NCI-H1694 treated with DMSO at 0.1 percent for 48 hours (cell line): ENCODE data around the gene BICD2.

Experiments used
- DNase-seq: peaks from one replicate; lab custom pipeline; 2025; lab: John Stamatoyannopoulos, UW

Gene BICD2

DNA sequence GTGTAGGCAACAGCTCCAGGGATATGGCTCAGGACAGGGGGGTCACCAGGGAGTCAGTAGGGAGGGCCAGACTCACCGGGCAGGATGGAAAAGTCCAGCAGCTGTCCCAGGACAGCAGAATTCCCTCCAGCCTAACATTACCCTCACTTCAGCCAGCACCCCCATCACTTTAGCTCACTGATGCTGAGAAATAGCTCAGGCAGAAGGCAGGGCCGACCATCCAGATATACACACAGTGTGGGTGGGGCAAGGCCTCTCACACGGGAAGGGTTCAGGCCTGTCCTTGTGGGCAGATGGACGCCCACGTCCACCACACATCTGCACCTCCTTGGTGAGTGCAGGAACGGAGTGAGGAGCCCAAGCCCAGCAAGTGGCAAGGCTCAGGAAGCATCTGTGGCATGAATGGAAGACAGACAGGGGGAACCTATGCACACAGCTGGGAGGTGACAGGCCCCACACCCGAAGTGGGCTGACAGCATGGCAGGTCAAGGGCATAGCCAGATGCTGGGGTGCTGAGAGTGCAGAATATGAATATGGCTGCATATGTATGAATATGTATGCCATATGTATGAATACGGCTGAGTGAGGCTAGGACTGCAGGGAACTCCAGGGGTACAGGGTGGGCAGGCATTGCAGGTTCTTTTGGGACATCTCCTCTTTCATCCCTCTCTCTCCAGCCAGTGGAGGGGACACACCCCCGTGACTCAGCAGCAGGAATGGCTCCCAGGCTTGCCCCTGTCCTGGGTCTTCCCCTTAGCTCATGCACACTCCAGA lies 17.0 kb downstream of the BICD2 start:
- no peak for DNase-seq

DNA sequence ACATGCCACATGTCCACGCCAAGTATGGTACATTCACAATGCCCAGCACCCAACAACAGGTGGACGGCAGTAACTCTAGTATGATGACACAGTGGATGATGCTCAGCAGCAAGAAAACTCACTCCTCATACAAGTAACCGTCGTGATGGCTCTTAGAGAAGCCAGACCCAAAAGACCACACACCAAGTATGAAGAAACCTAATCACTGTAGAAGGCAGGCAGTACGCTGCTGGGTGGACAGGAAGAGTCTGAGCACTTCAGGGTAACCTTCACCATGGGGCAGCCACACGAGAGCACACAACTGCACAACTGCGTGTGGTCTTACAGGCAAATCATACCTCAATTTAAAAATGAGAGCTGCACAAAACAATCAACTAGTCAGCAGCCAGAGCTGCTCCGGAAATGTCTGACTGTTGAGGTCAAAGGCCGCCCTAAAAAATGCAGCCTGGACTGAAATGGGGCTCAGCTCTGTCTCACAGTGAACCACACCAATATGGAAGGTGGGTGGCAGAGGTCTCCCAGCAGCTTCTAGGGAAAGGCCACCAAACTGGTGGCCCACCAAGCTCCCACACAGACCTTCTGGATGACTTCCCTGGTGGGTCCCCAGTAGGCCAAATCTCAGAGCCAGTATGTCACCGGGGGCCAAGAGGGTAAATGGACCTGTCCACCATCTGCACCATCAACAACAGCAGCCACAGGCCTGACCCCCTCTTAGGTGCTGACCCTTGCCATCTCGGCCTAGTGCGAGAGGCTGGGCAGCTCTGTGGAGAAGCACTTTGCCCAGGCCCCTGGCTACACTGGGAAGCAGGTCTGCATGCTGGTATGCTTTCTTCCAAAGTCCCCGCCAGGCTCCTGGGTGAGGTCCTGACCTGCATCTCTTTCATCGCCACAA lies 17.8 kb downstream of the BICD2 start:
- no peak for DNase-seq

DNA sequence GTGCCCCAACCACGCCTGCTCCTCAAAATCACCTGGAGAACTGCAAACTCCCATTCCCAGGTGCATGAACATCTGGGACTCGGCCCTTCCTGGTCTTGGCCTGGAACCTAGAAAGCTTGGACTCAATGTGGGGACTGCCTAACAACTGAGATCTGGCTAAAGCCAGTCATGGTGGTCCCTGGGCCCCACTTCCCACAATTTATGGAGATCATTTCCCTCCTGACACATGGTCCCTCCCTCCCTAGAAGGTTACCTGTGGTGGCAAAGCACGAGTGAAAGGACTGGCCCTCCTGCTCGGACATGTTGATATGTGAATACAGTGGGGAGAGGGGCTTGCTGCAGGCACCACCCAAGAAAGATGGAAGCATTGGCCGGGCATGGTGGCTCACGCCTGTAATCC lies 18.8 kb downstream of the BICD2 start:
- DNase-seq = no peak

DNA sequence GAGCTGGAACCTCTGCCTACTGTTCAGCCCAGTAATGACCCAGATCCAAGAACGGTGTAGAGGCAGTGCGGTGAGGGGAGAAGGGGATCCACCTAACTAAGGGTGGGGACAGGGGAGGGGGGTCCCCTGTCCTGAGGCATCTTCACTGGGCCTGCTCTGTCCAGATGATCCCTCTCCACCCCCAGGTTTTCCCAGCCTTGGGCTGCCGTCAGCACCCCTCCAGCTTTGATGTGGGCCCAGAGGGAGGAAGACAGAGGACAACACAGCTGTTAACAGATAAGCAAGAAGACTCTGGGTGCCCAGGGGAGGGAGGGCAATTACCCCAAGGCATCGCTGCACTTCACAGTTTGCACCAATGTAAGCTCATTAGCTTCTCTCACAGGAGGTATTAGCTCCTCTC lies 19.3 kb downstream of the BICD2 start:
- DNase-seq = no peak

DNA sequence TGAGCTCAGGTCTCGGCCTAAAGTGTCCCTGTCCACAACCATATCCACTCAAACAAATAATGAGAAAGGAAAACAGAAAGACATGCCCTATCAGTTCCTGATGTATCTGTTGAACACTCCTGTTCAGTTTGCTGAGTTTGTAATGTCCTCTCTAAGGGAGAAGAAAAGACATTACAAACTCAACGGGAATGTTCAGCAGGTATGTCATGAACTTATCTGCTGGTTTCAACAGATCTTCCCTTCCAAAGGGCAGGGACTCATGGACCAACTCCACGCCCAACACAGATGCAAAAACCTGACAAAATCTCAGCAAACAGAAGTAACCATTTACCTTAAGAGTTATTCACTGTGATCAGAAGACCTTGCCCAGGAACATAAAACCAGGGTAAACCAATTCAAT lies 23.7 kb downstream of the BICD2 start:
- no peak for DNase-seq

DNA sequence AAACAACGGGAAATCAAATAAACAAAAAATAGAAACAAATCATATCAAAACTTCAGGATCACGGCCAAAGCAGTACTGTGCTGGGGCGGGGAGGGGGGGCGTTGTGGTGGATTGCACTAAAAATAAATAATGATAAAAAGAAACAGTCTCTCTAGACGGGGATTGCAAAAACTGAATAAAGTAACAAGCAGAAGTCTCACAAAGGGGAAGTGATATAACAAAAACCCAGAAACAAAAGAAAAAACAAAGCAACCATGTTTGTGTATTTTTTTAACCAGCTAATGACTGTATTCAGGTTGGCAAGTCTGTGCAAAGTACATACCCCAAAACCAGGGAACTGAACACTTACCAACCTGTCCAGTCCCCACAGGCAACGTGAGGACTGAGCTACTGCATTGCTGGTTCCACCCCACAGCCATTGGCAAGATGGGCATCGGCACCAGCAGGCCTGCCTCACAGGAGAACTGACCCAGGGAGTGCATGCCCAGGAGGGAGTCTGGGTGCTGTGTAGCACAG lies 24.1 kb downstream of the BICD2 start:
- DNase-seq = no peak

DNA sequence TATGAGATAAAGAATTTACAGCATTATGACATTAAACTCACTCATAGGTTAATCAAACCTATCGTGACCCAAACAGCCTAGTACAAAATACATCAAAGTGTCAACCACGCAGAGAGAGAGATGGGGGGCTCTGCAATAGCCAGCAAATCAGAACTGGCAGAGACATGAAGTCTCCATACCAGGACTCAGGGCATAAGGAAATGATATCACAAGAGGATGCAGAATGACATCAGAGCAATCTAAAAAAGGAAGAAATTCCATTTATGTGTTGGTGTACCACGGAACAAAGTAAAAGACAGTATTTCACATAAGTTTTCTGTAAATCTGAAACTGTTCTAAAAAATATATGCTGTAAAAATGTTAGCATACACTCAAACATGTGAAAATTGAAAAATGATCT lies 24.6 kb downstream of the BICD2 start:
- DNase-seq = no peak

DNA sequence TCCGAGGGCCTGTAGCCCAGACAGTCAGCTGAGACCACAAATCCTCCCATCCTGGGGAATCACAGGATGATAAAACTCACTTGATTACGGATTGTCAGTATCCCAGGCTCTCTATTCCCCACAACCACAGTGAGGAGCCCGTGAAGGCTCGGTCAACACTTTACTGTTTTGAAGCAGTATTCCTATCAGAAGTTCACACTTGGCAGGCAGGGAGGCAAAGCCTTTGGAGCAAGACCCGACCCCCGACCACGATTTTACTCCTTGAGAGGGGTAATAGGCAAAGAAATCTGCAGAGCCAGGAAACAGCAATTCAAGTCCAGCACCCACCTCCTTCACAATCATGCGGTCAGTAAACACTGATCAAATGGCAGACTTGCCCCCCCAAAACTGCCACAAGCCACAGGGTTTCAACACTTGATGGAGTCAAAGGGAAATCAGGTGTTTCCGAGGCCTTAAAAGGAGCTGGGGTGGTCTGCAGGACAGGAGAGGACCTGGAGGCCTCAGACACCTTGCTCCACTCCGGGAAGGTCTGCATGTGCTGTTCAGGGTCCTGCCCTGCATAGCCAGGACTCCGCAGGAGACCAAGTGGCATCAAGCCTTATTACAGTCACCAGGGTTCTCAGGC lies 25.2 kb downstream of the BICD2 start:
- no peak for DNase-seq

DNA sequence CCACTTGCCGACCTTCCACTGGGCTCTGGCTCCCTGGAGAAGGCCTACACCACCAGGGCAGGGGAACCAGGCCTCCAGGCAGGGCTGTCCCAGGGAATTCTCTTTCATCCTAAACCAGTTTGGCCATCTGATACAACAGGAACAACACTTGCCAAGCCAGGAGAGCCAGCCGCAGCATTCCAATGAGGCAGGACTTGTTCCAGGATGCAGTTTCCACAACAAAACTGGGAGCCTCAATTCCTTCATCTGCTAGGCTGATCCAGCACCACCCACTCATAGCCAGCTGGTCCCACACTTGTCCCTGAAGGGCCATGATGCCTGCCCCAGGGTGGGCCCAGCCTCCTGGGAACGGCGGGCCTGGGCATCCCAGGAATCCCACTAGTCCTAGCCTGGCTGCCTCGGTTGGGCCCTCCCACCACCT lies 26.0 kb downstream of the BICD2 start:
- no peak for DNase-seq

DNA sequence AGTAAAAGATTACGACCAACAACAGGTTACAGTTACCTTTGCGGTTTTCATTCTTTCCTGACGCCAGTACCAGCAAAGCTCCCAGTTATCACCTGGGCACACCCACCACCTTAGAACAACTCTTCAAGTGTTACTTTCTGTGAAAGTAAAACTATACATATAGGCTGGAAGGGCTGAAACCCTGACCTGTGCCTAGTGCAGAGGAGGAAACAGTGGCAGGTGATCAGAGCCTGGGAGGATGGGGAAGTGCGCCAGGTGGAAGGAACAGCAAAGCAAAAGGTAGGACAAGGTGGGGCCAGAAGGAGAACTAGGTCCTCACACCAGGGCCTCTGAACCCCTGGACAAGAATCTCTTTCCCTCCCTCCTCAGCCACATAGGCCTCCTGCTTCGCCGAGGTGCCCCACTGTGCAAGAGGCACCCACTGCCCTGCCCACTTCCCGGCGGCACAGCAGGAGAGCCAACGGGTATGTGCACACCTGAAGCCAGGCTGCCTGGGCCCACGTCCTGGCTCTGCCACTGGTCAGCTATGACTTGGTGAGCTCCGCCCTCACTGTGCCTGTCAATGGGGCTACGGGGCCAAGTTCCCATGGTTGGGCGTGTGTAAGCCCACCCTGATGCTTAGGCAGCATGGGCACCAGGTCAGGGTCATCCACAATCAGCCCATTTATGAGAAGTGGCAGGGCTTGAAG lies 26.9 kb downstream of the BICD2 start:
- DNase-seq = no peak

DNA sequence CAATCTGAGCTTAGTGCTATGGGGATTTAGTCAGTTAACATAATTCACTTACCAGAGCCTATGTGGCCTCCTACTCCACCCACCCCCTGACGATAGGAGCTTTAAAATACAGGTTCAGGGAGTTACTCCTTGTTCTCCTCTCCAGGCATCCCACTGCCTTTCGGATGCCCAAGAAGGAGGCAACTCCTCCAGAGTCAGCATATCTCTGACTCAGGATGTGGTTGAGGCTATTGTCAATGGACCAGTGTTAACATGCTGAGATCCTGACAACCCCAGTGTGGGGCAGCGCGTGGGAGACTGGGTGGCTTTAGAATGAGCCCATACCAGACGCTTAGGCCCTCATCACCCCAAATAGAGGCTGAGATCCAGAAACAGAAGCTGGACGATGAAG lies 27.4 kb downstream of the BICD2 start:
- no peak for DNase-seq

DNA sequence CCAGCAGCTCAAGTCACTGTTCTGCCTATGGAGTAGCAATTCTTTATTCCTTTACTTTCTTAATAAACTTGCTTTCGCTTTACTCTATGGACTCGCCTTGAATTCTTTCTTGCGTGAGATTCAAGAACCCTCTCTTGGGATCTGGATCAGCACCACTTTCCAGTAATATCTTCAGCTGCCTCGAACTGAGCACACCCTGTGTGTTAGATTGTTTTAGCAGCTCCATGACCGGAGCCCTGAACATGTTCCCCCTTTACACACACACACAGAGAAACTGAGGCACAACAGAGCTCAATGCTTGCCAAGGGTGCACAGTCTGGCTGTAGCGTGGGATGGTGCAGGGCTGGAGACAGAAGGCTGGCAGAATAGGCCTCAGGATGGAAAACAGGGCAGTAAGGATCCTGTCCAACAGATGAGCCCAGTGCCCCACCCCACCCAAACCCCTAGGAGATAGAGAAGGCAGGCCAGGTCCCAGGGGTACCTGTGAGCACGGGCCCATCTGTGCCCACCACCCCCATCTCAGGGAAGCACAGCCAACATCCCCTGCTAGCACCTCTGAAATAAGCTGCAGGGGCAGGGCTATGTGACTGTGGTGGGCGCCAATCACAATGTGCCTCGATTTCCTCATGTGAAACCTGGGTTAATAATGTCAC lies 27.9 kb downstream of the BICD2 start:
- DNase-seq = no peak

DNA sequence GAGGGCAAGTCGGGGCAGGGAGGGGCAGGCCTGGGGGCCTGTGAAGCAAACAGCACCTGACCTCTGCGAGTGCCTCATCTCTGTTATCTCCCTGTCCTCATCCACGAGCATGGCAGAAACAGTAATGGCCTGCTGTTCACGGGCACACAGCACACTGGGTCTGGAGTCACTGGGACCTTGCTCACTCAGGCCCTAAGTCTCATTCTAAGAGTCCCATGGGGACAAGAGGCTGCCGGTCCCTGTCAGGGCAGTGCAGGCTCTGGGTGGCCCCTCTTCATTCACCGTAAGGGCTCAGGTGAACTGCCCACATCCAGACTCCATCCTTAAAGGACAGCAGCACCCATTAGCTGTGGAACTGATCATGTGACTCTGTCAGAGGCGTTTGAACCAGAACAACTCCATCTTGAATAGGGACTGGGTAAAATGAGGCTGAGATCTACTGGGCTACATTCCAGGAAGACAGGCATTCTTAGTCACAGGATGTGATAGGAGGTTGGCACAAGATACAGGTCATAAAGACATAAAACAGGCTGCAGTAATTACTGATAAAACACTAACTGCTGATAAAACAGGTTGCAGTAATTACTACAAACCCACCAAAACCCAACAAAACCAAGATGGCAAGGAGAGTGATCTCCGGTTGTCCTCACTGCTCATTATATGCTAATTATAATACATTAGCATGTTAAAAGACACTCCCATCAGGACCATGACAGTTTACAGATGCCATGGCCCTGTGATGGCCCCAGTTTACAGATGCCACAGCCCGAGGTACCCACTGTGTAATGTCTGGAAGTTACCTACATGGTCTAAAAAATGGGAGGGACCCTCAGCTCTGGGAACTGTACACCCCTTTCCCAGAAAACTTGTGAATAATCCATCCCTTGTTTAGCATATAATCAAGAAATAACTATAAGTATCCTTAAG lies 28.7 kb downstream of the BICD2 start:
- DNase-seq = no peak

DNA sequence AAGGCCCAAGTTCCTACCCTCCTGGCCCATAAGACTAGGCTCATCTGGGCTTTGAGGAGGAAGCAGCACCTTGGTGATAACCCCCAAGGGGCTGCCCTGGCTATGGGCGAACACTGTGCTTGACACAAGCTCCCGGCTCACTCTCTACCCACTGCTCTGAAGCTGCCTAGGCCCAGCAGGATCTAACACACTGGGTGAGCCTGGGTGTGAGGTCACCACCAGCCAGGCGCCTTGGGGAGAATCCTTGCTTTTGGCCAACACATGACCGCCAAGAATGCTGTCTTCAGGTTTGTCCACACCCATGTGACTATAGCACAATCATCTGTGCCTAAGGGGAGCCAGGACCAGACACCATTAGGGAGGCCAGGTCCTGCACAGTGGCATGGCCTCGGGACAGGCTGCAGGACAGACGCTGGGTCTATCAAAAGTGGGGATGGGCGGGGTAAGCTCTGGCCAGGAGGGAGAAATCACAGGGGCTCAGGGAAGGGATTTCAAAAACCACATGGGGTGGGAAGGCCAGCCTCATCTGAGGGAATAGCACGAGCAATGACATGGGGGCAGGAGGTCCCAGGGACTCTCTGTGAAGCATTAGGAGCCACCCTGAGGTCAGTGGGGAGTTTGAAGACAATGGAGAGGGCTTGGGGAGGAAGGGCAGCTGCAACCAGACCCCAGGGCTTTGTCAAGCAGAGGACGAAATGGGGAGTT lies 29.6 kb downstream of the BICD2 start:
- DNase-seq = no peak

DNA sequence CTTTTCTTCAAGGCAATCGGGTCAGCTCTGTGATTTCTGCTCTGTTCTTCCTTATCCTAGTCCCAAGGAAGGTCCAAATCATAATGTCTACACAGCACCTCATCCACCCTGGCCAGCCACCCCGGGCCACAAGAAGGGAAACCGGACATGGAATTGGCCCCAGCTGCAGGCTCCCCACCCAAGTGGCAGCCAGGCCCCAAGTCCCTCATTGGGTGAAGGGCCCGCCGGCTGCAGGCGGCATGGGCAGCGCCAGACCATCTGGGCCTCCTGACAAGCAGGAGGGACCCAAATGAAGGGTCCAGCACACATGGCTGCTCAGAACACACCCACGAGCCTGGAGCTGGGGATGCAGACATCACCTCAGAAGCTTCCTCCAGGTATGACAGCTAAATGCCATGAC lies 33.7 kb downstream of the BICD2 start:
- no peak for DNase-seq

DNA sequence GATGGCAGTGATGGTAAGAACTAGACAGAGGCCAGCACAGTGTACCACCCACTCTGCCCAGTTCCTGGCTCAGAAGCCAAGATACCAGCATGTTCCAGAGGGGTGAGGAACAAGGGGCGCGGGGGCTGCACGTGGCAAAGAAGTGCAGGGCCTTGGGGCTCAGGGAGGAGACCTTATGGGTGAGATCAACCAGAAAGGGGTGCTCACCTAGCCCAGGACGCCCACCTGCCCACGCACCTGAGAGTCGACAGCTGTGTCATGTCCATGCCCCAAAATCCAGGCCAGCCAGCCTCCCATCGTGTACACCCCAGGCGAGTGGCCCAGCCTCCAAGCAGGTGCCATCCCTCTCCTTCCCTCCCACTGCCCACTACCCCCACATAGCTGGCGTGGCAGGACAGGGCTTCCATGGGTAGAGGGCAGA lies 34.9 kb downstream of the BICD2 start:
- DNase-seq = no peak

DNA sequence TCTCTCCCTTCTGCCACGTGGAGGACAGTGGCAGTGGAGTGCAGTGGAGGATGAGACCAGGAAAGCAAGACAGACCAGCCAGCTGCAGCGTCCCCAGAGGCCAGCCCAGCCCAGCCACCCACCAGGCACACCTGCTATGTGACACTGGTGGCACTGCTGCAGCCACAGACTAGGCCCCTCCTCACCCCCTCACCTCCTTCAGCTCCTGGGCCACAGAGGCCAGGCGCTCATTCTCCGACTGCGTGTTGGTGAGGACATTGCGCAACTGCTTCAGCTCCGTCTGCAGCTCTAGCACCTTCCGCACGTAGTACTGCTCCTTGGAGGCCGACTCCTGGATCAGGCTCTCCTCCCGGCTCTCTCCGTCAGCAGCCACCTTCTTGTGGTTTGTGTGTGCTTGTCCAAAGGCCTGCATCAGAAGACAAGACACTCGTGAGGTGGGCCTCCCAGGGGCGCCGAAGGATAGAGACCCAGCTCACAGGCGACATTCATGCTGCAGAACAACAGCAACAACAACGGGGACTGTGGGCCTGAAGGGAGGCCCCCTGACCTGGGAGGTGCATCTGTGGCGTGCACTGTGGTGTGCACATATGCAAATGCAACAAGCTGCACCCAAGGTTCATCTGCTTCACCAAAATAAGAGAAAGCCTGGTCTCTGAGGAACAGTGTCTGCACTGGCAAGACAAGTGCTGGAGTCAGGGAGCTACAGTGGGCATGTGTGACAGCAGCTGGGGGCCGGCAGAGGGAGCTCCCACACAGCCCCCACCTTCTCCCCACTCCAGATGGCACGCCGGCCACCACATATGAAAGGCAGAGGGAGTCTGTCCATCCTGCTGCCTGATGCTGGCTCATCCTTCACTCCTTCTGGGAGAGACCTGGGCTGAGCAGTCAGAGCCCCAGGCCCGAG lies 35.5 kb downstream of the BICD2 start:
- DNase-seq = peak; percentile 6
